GM19468 (cell line): ENCODE results near the gene SOX8.
"Not testable (repeated sequence)": the region's sequence is repeated elsewhere in the genome, so short reads cannot be mapped to it uniquely, and the experiment has no call there.

Source experiments
- ATAC-seq: cut with Tn5 transposase; IDR thresholded peaks from one replicate; pipeline ENCODE4 v1.9.1; 2021; ENCODE audit warnings: mild to moderate bottlenecking, moderate library complexity, moderate number of reproducible peaks; ENCODE audit not compliant: unreplicated experiment; ENCODE audit errors: extremely low read depth

SOX8 gene

DNA sequence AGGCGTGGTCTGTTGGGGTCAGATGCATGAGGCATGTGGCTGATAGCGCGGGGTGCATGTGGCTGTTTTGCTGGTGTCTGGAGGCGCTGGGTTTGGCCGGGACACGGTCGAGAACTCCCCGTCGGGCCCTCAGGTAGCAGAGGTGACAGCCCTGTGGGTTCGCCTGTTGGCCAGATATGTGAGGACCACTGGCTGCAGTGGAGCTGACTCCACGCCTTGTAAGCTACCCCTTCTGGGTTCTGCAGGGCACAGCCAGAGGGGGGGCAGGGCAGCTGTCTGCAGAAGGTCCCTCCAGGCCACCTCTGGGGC is 38.5 kb downstream of the SOX8 start:
- no peak for ATAC-seq

DNA sequence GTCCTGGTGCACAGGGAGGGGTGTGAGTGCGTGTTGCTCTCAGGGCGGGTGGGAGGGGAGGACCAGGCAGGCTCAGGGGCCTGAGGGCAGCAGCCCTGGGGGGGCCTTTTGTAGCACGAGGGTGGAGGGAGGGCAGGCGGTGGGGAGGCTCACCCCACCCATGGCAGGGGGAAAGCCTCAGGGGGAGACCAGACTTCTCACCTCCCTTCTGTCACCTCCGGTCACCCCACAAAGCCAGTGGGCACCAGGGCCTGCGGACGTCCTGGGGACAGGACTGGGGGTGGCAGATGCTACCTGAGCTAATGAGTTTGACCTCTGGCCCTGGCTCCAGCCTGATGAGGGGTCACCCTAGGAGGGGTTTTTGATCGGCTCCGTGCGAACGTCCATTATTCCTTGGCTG is 39.0 kb downstream of the SOX8 start:
- no peak for ATAC-seq

DNA sequence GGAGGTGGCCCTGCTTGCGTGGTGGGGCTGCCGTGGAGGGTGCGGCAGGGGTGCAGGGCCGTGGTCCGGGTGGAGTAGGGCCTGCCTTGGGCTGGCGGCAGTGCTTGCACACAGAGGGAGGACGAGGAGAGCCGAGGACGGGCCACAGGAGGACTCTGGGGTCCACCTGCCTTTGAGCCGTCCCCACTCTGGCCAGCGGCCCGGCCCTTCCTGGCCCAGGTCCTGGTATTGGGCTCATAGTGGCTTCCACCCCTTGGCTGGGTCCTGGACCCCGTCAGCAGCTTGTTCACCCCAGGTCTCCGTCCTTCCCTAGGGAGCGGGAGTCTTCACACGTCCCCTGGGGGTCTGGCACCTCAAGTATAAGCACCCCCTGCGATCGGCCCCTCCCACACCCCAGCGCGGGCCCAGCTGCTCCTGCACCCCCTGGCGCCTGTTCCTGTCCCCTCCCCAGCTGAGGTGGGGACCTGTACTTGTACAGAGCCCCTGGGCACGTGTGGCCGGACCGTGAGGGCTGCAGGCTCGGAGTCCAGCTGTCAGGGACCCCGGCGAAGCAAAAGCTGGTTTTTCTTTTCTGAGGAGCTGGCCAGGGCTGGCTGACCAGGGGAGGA is 40.1 kb downstream of the SOX8 start:
- ATAC-seq = no peak

DNA sequence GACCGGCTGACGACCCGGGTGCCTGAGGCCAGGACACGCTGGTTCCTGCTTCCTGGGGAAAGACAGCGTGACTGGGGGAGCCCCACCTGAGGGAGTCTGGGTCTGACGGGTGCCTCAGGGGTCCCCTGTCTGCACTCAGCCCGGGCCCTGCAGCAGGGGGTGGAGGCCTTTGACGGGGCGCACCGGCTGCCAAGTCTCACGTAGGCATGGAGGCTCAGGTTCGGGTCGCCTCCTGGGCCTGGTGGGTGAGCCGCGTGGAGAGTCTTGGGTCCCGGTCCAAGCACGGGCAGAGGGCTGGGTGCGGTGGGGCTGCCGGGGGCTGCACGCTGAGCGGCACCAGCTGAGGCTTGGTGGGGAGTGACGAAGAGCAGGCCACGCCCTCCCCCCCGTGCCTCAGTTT is 40.9 kb downstream of the SOX8 start:
- ATAC-seq = no peak

DNA sequence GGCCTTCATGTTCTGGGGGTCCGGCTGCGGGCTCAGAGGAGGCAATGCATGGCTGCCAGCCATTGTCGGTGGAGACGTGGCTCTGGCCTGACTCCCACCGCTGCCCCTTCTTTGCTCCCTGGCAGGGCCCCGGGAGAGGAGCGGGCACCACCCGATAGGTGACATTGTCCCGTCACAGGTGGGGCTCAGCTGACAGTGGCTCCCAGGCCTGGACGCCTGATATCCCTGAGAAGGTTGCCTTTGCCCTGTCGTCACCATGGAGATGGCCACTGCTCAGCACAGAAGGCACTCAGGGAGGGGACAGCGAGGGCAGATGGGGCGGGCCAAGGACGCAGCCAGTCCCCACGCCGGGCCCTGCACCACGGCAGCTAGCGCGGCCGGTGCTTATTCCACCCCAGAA is 42.6 kb downstream of the SOX8 start:
- ATAC-seq = no peak

DNA sequence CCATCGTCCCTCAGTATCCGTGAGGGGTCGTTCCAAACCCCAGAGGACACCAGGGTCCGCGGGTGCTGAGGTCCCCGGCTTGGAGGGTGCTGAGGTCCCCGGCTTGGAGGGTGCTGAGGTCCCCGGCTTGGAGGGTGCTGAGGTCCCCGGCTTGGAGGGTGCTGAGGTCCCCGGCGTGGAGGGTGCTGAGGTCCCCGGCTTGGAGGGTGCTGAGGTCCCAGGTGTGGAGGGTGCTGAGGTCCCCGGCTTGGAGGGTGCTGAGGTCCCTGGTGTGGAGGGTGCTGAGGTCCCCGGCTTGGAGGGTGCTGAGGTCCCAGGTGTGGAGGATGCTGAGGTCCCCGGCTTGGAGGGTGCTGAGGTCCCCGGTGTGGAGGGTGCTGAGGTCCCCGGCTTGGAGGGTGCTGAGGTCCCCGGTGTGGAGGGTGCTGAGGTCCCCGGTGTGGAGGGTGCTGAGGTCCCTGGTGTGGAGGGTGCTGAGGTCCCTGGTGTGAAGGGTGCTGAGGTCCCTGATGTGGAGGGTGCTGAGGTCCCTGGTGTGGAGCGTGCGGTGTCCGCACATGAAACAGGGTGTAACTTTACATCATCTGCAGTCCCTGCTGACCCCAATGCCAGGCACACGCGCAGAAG is 43.7 kb downstream of the SOX8 start:
- ATAC-seq = not testable (repeated sequence)

DNA sequence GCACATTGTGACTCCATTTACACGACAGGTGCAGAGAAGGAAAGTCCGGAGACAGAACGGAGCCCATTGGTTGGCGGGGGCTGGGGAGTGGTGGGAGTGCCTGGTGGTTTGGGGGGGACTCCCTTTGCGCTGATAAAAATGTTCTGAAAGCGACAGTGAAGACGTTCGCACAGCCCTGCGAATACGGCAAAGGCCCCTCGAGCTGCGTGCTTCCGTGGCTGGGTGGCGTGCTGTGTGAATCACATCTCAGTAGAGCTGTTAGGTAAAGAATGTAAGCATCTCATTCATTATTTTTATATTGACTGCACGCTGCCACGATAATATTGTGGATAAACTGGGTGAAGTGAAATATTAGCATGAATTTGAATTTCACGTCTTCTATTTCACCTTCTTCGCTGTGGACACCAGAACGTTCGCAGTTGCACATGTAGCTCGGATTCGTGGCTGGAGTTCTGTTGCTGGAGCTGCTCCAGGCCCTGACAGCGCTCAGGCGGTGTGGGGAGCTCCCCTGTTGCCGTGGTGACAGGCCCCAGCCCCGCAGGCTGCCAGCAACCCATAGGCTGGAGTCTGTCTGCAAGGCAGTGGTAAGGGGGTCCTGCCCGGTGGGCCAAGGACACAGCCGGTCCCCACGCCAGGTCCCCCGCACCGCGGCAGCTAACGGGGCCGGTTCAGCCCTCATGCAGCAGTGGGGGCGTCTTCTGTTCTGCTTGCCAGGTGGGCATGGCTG is 44.6 kb downstream of the SOX8 start:
- no peak for ATAC-seq

DNA sequence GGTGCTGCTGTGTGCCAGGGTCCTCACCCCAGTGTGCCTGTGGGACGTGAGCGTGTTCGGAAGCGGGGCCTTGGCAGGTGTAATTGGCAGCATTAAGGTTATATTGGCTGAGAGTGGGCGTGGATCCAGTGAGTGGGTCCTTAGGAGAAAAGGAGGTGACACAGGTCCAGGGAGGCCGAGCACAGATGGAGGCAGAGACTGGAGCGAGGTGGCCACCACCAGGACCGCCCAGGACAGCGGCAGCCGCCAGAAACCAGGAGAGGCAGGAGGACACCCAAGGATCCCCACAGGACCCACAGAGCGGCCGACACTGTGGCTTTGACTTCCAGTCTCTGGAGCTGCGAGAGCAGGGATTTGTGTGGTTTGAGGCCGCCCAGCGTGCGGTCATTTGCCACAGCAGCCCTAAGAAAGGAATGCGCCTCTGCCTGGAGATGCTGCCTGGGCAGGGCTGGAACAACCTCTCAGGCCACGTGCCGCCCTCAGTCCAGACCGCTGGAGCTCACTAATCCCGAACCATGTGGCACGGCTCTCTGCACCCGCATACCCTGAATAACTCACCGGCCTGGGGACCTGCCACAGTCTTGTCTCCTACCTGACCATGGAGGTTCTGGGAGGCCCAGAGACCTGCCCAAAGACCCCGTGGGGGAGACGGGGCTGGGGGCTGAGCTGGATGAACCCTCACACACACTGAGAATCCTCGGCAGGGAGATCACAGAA is 45.4 kb downstream of the SOX8 start:
- no peak for ATAC-seq

DNA sequence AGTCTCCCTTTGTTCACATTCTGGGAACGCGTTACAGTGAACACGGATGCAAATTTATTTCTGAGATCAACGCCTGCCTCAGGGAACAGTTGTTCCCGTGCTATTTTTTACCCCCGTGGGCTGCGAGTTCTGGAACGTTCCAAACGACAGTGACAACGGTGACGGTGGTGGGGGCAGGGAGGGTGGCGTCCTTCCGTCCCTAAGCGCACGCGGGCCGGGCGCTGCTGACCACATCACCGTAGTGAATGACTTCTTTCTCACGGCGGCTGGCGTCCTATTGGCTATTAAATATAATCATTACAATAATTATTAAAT is 45.9 kb downstream of the SOX8 start:
- ATAC-seq = no peak

DNA sequence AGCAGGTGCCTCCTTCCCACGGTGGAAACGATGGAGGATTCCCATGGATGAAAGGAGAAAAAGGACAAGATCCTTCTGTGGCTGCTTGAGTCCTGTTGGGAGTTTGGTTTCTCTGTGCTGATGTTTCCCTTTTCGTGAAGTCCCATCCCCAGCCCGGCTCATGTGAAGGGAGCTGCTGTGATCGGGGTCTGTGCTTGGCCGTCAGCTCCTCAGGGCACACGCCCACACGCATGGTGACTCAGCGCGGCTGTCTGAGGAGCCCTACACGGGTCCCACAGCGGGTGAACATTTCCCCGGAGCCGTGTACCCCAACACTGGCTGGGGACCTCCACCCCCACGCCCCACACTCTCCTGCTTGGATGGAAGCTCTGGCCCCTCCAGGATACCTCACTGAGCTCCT is 46.5 kb downstream of the SOX8 start:
- ATAC-seq = no peak

DNA sequence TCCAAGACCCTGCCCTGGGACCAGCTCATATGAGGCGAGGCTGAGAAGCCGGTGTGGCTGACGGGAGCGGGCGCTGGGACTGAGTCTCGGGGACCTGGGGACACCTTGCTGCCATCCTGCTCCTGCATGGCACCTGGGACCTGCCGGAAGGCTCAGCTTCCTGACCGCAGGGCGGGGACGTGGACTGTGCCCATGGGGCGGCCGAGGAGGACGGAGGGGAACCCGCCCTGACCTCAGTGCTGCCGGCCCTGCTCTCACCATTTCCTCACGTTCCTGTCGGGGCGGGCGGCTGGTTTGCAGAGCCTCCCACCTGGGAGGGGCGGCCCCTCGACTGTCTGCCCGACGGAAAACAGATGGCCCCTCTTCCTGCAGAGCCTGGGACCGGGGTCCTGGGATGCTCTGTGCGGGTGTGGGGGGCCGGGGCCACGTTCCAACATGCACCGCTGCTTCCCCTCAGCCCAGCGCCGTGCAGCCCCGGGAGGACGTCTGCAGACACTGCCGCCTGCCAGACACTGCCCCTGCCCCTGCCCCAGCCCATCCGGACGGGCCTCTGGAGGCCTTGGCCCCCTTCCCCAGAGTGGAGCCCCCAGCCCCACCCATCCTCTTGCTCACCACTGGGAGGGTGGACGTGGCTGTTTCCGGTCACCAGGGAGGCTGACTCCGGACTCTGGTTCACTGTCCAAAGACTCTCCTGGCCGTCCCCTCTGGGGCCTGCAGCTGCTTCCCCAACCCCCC is 47.1 kb downstream of the SOX8 start:
- ATAC-seq = no peak

DNA sequence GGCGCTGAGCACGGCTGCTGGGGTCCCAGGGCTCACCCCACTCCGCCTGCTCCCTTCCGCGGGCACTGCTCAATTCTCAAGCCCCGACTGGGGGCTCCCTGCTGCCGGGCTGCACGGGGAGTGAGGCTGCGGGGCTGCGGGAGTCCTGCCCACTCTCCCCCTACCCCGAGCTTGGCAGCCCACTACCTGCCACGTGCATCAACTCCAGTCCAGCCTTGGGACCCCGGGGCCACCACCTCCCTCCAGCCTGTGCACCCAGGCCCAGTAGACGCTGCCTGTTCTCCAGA is 47.6 kb downstream of the SOX8 start:
- ATAC-seq = no peak

DNA sequence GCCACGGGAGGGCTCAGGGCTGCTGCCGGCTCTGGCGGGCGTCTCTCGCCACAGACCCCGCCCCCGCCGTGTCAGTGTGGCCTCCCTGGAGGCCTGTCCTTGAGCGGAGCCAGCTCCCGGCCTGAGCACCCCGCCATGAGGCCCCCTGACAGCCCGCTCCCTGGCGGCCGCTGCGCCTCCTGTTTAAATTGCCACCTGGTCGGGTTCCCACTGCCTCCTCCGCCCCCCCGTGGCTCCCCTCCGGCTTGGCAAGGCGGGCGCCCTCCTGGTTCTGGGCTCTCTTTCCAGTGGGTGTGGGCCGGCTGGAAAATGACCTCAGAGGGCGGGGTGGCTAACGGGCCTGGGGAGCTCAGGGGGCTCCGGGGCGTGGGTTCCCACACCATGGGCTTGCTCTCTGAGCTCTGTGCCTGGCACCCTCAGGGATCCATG is 48.9 kb downstream of the SOX8 start:
- no peak for ATAC-seq

DNA sequence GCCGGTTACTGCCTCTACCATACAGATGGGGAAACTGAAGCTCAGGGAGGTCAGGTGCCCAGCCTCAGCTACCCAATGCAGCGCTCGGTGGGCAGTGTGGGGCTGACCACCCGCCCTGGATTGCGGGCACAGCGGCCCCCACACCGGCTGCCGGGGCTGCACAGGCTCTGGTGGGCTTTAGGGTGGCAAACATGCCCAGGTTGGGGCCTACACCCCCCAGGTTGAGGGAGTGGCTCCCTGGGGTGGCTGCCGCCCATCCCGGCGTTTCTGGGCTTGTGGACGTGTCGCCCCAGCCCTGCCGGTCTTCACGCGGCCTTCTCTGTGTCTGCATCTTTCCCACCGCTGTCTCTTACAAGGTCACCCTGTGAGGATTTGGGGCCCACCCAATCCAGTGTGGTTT is 50.1 kb downstream of the SOX8 start:
- ATAC-seq = no peak

DNA sequence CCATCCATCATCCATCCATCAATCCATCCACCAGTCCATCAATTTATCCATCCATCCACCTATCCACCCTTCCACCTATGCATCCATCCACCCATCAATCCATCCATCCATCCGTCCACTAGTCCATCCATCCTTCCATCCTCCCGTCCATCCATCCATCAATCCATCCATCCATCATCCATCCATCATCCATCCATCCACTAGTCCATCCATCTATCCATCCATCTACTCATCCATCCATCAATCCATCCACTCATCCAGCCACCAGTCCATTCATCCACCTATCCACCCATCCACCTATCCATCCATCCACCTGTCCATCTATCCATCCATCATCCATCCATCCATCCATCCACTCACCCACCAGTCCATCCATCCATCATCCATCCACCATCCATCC is 51.0 kb downstream of the SOX8 start:
- ATAC-seq = no peak

DNA sequence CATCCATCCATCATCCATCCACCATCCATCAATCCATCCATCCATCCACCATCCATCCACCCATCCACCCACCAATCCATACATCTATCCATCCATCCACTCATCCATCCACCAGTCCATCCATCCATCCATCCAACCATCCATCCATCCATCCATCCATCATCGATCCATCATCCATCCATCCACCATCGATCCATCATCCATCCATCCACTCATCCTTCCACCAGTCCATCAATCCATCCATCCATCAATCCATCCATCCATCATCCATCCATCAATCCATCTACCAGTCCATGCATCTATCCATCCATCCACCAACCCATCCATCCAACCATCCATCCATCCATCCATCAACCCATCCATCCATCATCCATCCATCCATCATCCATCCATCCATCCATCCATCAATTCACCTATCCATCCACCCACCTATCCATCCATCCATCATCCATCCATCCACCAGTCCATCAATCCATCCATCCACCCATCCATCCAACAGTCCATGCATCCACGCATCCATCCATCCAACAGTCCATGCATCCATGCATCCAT is 51.6 kb downstream of the SOX8 start:
- ATAC-seq = no peak

DNA sequence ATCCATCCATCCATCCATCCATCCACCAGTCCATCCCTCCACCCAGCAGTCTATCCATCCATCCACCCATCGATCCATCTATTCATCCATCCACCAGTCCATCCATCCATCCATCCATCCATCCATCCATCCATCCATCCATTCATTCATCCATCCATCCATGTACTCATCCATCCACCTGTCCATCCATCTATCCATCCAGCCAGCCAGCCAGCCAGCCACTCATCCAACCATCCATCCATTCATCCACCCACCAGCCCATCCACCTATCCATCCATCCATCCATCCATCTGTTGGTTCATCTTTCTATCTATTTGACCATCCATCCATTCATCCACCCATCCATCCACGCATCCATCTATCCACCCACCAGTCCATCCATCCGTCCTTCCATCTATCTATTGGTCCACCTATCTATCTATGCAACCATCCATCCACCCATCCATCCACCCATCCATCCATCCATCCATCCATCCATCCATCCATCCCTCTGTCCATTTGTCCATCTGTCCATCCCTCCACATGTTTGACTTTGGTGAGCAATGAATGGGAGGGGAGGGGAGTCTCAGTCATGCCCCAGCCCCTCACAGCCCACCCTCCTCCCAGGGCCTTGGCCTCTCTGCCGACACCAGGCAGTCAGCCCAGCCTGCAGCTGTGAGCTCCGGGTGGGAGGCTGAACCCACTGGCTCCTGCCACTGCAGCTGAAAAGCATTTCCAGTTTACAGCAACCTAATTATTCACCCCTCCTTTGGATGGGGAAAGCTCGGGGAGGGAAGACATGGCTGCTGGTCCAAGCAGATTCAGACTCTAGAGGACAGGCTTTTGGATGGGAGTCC is 52.9 kb downstream of the SOX8 start:
- no peak for ATAC-seq

DNA sequence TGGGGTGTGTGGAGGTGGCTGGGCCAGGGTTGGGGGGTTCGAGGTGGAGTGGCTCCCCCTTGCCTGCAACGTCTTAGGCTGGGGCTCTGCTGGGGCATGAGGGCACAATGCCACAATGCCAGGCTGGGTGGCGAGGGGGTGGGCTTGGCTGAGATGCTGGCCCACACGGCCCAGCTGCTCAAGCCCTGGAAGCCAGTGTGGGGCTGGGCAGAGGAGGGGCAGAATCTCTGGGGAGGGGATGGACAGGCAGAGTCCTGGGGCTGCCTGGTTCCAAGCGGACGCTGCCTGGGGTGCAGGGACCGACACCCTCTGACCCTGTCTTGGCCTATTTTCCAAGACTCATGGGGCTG is 53.5 kb downstream of the SOX8 start:
- ATAC-seq = no peak

DNA sequence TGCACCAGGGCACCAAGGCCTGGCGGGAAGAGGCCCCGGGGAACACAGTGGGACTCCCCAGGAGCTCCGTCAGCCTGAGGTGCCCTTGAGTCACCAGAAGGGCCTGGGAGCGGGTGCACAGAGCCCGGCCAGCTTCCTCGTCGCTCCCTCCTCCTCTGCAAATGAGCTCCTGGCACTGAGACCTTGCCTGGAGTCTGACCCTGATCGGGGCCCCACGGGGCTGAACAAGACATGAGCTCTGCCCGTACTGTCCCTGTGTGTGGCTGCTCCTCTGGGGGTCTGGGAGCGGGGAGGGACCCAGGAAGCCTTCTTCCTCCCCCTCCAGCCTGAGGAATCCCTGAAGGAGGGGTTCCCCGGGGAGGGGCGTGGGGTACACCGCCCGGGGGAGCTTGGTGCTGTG is 54.6 kb downstream of the SOX8 start:
- no peak for ATAC-seq
